HG03103 (cell line): ENCODE measurements around the gene DNAJB11.
"Not testable (repeated sequence)": the region's sequence is repeated elsewhere in the genome, so short reads cannot be mapped to it uniquely, and the experiment has no call there.

Source experiments
- ATAC-seq: cut with Tn5 transposase; IDR thresholded peaks from one replicate; pipeline ENCODE4 v1.9.1; 2021; ENCODE audit warnings: low read depth; ENCODE audit not compliant: unreplicated experiment

DNAJB11 gene

DNA sequence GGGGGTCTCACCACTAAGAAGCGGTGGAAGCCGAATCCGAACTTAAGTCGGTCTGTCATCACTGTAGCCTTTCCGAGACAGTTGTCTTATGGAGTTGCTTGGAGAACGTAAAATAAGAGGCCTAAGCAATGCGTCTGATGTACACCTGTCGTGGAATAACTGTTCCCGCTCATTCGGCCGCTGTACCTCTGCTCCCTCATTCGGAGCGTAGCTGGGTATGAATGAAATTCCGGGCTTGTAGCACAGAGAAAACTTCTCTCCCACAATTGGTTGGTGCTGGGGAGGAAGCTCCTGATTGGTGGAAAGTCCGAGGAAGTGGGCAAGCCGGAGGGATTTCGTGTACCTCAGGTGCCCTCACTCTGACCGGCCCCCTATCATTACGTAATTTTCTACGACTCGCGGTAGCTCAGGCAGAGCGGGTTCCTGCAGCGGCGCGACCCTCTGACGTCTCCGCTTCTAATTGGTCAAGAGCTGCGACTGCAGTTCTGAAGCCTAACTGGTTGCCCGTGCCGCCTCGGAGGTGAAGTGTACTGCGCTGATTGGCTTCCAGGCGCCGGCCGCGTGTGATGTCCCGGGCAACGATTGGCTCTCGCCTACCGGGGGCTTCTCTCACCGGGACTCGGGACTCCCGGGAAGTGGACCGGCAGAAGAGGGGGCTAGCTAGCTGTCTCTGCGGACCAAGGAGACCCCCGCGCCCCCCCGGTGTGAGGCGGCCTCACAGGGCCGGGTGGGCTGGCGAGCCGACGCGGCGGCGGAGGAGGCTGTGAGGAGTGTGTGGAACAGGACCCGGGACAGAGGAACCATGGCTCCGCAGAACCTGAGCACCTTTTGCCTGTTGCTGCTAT, at the start of gene DNAJB11:
Gene DNAJB11 (plus strand): TSS at position 625 of the 845 bp plus-strand sequence. CDS start 178 bp downstream, at position 803.
- ATAC-seq, result peak; percentile 86

DNA sequence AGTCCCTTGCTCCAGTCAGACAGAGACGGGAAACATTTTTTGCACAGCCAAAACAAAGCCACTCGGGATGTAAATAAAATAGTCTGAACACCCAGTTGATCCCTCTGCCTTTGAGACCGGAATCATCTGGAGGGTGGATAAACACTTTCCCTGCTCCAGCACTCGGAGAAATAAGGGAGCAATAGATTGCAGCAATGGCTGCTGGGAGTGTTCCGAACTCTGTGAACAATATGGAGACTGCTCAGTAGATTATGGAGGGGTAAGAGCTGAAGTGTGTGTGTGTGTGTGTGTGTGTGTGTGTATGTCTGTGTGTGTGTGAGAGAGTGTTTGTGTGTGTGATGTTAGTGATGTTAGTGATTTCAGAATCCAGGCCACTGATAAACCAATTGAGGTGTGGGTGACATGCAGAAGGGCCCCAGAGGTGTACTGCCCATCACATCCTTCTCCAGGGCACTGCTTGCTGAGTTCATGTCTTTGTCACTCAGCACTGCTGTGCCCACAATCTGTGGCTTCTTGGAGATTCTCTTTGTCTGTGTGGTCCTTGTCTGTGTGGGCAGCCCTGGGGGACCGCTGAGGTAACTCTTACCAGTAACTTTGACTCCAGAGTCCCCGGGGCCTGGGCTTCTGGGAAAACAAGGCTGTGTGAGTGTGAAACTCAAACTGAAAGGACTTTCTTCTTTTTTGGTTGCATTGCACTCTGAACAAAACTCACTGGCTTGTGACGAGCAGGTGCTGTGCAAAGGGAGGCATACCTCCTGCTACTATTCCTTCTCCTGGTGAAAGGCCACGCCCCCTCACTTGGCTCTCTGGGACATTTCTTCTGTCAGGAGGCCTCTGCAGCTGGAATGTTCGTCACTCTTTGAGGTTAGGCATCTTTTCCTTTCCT, 49.3 kb upstream of the DNAJB11 start:
- ATAC-seq, result peak; percentile 56

DNA sequence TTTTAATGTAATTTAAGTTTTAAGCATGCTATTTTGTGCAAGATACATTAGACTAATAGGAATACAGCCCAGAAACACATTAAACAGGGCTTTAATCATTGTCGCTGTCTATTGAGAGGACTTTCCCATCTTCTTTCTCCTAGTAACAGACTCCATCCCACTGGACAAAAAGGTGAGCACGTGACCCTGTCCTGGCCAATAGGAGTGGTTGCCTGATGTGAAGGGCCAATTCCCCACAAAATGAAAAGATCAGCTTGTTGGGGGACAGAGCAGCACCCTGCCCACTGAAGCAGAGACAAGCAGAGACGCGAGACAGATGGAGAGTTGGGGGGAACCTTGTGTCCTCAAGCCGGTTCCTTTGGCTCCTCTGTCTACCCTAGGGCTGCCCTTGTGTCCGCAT, 47.5 kb upstream of the DNAJB11 start:
- ATAC-seq, result no peak

DNA sequence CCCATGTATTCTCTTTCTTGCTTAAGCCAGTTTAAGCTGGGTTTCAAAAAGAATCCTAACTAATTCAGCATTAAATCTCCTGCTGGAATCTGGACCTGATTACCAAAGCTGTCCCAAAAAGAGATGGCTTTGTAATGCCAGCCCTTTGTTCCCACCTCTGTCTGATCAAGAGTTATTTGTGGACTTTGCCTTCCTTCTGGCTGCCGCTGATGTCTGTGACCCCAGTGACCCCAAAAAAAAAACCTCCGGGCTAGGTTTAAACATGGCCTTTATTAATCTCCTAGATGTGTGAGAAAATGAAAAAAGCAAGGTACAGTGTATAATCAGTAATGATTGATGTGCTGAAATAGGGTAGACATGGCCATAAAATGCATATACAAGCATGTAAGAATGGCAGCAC, 47.1 kb upstream of the DNAJB11 start:
- no peak for ATAC-seq

DNA sequence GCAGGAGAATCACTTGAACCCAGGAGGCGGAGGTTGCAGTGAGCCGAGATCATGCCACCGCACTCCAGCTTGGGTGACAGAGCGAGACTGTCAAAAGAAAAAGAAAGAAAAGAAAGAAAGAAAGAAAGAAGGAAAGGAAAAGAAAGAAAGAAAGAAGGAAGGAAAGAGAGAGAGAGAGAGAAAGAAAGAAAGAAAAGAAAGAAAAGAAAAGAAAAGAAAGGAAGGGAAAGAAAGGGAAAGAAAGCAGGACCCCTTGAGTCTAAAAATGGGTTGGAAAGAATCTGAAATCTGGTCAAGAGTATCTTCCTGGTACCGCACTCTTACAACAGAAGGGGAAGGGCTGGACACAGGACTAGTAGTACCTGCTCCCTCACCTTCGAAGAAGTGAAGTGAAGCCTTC, 45.9 kb upstream of the DNAJB11 start:
- no peak for ATAC-seq

DNA sequence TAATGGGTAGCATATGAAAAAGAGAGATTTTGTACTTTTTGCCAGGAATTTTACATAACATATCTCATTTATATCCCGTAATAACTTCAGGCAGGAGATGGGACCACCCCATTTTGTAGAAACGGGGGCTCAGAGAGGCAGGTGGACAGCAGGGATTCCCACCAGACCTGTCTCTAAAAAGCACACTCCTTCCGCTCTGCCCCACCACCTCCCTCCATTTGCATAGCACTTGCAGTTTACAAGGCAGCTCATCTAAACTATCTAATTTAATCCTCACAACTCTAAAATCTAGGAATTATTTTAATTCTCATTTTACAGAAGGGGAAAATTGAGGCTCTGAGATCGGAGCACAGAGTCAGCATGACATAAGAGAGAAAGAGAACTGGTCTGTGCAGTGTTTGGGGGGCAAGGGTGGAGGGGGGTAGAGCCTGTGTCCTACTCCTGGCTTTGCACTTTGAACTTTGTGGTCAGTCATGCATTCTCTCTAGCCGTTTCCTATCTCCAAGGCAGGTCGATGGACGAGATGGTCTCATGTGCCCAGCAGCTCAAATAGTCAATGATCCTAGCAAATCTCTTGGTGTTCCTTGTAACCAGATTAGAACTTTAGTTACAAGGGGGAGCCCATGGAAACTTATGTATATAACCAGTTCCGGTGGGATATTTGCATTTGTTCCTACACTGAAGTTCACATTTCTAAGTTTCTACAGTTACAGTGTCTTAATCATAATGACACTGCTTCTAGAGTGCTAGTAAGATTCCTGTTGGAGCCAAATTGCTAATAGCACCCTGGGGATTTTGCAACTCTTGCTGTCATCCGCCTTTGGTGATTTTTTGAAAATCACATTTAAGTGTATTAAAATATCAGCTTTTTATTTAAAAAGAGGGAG, 44.9 kb upstream of the DNAJB11 start:
- ATAC-seq, result no peak

DNA sequence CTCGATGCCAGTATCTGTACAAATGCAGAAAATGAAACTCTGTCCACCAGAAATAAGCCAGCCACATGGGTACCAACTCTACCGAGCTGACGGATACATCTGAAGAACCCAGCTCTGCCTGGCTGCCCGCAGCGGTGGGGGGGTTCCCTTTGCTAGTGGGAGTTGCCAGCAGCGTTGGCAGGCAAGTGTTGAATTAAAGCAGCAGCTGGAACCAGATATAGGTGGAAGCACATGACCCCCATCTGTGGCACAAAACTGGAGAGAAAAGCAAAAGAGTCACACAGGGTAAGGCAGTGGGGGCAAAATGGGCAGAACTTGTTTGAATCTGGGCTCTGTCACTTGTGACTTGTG, 44.3 kb upstream of the DNAJB11 start:
- ATAC-seq, result no peak

DNA sequence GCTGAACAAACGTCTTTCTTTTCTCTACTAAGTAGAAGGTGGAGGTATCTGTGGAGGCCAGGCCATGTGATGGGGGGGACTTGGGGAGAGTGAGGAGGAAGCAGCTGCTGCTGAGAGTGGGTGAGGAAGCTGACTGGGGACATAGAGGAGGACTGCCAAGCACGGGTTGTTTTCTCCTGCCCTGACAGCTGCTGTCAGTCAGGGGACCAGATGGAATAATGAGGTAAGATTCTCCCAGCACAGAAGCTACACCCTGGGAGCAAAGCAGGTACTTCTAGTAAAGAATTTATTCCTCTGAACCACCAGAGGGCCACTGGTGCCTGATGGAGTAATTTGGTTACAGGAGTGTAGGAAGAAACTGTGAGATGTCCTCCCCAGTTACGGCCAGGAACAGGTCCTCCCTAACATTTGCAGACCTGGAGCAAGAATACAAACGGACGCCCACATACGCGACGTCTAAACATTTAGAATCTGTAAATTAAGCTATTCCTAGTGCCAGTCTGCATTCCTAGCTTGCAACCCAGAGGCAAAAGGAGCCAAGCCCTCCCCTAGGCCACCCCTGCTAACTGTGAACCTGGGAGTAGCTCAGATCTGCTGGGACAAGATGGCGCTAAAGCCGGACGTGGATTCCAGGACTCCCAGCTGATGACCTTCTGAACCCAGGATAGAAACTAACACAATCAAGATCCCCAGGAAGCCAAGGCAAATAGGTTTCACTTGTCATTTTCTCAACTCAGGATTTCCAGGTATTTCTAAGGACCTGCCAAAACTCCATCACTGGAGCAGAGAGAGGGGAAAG, 41.1 kb upstream of the DNAJB11 start:
- ATAC-seq, result no peak

DNA sequence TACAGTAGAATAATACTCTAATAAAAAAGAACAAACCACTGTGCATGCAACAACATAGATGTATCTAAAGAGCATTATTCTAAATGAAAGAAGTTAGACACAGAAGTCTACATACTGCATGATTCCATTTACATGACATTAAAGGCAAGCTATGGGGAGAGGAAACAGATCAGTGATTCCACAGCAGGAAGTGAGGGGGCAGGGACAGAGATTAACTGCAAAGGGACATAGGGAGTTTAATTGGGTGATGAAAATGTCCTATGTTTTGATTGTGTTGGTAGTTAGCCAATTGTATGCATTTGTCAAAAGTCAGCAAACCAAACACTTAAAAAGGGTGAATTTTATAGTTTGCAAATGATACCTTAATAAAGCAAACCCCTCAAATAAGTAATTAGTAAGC, 40.1 kb upstream of the DNAJB11 start:
- no peak for ATAC-seq

DNA sequence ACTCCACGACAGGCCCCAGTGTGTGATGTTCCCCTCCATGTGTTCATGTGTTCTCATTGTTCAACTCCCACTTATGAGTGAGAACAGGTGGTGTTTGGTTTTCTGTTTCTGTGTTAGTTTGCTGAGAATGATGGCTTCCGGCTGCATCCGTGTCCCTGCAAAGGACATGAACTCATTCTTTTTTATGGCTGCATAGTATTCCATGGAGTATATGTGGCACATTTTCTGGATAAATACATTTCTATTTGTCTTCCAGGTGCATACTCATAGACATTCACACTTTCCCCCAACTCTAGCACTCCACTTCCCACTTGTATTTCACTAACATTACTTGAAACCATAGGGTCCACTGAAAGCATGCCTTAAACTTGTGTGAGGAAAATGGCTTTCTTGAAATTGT, 38.8 kb upstream of the DNAJB11 start:
- ATAC-seq, result not testable (repeated sequence)

DNA sequence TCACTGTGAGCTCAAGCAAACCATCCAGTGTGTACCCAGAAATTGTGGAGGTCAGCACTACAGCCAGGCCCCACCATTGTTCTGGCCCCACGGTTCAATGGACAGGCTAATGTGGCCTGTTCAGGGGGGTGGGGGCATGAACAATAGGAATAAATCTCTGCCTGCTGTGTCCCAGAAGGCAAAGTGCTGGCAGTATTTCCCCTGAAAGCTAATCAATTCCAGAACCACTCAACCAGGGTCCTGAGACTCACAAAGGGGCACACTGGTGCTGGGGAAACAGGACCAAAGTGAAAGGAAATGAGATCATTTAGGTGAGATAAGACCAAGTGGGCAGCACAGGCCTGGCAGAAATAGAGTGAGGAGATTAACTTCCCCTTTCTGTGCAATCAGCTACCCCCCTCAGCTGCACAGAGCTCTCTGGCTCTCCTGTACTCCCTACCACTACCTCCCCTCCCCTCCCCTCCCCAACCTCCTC, 37.9 kb upstream of the DNAJB11 start:
- ATAC-seq, result peak; percentile 51

DNA sequence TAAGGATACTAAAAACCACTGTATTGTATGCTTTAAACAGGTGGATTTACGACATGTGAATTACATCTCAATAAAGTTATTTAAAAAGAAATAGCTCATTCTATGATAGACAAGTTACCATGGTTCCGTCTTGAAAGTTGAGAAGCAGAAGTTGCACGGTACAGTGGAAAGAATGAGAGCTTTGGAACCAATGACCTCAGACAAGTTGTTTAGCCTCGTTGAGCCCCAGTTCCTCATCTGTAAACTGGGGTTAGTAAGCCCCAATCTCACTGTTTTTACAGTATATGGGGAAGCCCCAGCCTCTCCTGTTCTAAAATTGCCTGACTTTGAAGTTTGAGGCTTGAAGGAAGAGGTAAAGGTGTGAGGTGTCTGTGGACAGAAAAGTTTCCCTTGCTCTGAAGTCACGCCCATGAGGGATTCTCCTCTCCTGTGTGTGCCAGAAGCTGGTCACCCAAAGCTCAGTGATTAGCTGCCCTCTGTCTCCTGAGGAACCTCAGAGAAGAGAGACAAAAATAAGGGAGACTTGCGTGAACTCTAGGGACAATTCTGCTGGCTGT, 36.3 kb upstream of the DNAJB11 start:
- peak; percentile 86 for ATAC-seq

DNA sequence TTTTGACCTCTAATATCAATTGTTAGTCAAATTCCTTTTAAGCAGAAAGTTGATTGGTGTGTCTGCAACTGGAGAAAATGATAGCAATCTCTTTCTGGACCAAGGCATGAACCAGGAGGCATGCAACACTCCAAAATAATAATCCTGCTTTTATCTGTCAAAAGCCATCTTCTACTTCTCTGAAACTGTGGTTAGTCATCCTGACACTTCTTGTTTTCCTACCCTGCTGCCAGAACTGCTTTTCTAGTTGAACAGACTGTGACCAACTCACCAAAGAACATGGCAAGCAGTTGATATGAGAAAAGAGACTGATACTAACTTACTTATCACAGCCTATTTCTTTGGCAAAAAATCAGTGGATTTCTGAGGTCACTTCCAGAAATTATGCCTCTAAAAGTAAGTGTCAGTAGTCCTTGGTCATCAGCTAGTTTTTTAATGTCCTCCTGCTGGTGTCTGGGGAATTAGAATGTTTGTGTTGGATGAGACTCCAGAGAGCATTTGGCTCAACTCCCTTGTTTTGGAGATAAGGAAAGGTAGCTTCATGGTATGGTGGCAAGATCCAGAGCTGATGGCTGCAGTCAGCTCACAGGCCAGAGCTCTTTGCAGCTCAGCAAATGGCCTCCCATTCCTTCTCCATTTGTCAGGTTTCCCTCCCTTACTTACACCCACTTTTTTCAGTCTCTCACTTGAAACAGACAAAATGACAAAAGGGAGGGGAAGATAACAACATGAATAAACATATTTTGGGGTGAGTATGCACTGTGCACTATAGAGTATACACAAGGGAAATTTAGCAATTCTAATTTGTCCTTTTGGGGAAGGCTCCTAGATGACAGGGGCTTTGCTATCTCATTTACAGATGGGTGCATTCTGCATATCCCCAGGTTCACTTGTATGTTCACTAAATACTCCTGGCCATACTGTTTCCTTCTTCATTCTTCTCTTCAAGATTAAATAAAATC, 33.4 kb upstream of the DNAJB11 start:
- no peak for ATAC-seq

DNA sequence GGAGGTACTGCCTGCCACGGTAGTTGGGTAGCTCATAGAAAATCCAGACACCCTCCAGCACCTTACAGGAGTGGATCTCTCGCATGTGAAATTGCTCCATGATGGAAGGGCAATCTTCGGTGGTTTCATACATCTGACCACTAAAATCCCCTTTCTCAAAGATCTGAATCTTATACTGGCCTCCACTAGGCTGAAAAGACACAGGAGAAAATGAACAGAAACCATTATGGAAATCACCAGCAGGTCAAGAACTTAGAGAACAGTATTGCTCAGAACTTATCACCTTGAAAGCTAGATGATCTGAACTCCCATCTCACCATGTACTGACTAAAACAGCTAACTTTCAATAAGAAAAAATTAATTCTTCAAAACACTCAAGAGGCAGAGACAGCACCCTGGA, 31.7 kb upstream of the DNAJB11 start:
- ATAC-seq, result no peak

DNA sequence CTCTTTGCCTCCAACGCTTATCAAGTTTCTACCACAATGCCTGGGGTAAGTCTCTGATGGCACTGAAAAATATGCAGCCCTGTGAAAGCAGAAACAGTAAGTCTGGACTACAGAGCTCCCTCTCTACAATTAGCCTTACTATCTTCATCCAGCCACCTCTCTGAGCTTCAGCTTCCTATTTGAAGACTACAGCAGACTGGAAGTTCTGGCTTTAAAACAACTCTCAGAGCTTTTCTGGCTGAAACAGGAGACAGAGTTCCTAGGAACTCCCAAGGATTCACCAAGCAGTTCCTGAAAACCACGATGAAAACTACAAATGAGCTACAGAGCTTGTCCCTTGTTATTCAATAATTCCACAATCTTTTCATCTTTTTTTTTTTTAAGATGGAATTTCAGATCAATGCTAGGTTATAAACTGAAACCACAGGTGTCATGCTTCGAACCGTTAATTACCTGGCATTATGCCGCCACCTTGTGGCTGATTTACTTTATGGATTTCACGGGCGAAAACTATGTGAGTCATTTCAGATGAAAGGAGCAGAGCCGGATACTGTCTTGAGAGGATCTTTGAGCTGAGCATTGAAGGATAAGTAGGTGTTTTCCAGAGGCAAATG, 30.2 kb upstream of the DNAJB11 start:
- ATAC-seq, result peak; percentile 56

DNA sequence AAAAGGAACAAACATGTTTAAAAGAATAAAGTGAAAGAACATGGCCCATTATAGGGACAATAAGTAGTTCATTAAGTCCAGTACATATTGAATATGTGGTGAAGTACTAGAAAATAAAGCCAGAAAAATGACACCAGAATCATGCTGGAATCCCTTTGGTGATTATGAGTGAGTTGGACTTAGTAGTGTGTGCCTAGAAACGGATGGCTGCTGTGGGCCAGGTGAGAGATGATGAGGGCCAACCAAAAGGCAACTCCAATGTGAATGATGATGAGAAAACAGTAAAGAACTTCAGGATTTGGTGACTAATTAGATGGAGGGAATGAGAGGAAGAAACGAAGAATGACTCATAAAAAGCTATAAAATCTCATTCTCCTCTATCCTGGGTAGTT, 29.7 kb upstream of the DNAJB11 start:
- no peak for ATAC-seq

DNA sequence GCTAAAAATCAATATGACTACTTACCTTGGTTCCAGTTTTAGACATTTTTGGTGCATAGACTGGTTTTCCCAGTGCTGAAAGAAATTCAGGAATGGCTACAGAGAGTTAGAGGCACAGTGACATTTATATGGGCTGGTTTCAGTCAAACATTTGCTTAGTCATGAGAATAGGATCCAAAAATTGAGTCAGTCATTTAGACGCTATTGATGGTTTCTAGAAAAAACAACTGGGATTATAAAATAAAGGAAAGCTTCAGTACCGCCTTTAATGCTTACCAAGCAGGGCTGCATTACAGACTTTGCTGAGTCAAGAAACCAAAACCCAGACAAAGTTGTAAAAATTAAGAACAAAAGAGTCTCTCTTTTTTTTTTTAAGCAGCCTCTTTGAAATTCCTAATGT, 26.2 kb upstream of the DNAJB11 start, which contains the start of gene CRYGS:
Gene CRYGS (minus strand): TSS at position 100 of the 400 bp plus-strand sequence. CDS start 54 bp downstream, at position 46.
- no peak for ATAC-seq

DNA sequence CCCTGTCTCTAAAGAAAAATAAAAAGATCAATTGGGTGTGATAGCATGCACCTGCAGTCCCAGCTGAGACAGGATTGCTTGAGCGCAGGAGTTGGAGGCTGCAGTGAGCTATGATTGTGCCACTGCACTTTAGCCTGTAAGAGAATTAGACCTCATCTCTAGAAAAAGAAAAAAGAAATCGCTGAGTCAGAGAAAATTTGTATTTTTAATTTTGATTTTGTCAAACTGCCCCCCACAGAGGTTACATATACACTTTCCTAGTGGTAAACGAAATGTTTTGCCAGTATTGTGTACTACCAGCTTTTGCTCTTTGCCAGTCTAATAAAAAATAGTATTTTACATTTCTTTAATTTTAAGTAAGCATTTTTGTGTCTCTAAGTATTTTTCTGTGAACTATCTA, 21.0 kb upstream of the DNAJB11 start:
- ATAC-seq, result no peak
